HepG2 (cell line): ENCODE data around the gene ELP5. TPM values are rescaled to one million over a fixed set of nuclear protein-coding genes. Genes with fewer than 3 reads are reported as not detected.

Experiments
- AKAP8 ChIP-seq: sonication (generic); formaldehyde crosslinking; IDR thresholded peaks from 2 replicates; pipeline ENCODE4 v1.5.1; 2020; ENCODE audit warnings: mild to moderate bottlenecking, missing genetic modification reagents
- ELF1 ChIP-seq: sonication (generic); formaldehyde crosslinking; IDR thresholded peaks from 2 replicates; pipeline ENCODE4 v1.4.0; 2020; ENCODE audit warnings: missing genetic modification reagents
- MBNL3 ChIP-seq: fragments of 250-450 bp; sonication (Bioruptor Pico); conservative IDR thresholded peaks from 2 replicates; pipeline ENCODE4 v1.8.0; 2022; ENCODE audit warnings: mild to moderate bottlenecking, inconsistent platforms
- NFYC ChIP-seq: IDR thresholded peaks from 2 replicates; pipeline ENCODE4 v1.6.1; 2016; ENCODE audit warnings: missing genetic modification reagents, missing compliant biosample characterization
- ONECUT2 ChIP-seq: sonication (generic); formaldehyde crosslinking; IDR thresholded peaks from 2 replicates; pipeline ENCODE4 v1.4.0; 2020; ENCODE audit warnings: missing genetic modification reagents
- PAWR ChIP-seq: sonication (generic); formaldehyde crosslinking; IDR thresholded peaks from 2 replicates; pipeline ENCODE4 v1.4.0; 2020; ENCODE audit warnings: missing genetic modification reagents, mild to moderate bottlenecking, borderline replicate concordance
- RFX3 ChIP-seq: IDR thresholded peaks from 2 replicates; pipeline ENCODE4 v1.6.1; 2016; ENCODE audit warnings: missing biosample characterization, missing genetic modification reagents
- TAF1 ChIP-seq: sonication (generic); formaldehyde crosslinking; IDR thresholded peaks from 2 replicates; pipeline ENCODE4 v1.4.0; 2020; ENCODE audit warnings: missing genetic modification reagents
- TARDBP ChIP-seq: sonication (generic); formaldehyde crosslinking; IDR thresholded peaks from 2 replicates; pipeline ENCODE4 v1.8.0; 2022; ENCODE audit warnings: mild to moderate bottlenecking, missing genetic modification reagents
- ZEB1 ChIP-seq: IDR thresholded peaks from 2 replicates; pipeline ENCODE4 v1.6.1; 2012; ENCODE audit warnings: mild to moderate bottlenecking, low read depth, inconsistent platforms; ENCODE audit not compliant: insufficient replicate concordance
- ZNF335 ChIP-seq: sonication (generic); formaldehyde crosslinking; IDR thresholded peaks from 2 replicates; pipeline ENCODE4 v1.4.0; 2020; ENCODE audit warnings: missing genetic modification reagents
- ZNF367 ChIP-seq: sonication (generic); formaldehyde crosslinking; IDR thresholded peaks from 2 replicates; pipeline ENCODE4 v1.4.0; 2020; ENCODE audit warnings: missing genetic modification reagents, borderline replicate concordance
- ZNF563 ChIP-seq: sonication (generic); formaldehyde crosslinking; IDR thresholded peaks from 2 replicates; pipeline ENCODE4 v1.8.0; 2022; ENCODE audit warnings: mild to moderate bottlenecking, moderate library complexity, missing genetic modification reagents
- ZNF607 ChIP-seq: sonication (generic); formaldehyde crosslinking; IDR thresholded peaks from 2 replicates; pipeline ENCODE4 v1.5.1; 2020; ENCODE audit warnings: missing genetic modification reagents, mild to moderate bottlenecking, borderline replicate concordance
- polyA plus RNA-seq, 8 experiments: library from polyadenylated mRNA; depleted of rRNA in 3 of 8; stranded (reverse) in 7 of 8; unstranded in 1 of 8; fragments of >200 nt; fragmentation: Illumina TruSeq in 4 of 8; extraction: Trizol in 4 of 8; gene quantifications; 2 replicates each; pipeline versions ENCODE4 v1.2.1 to v1.2.3, GENCODE V29; 2011 to 2016; ENCODE audit warnings: low read depth in 4 of 8, missing spikeins in 1 of 8, mixed read lengths in 1 of 8; ENCODE audit not compliant: insufficient read depth in 1 of 8
- total RNA-seq, 5 experiments: library from RNA; depleted of rRNA; stranded (reverse); fragments of >200 nt; fragmentation: Illumina TruSeq; extraction: Trizol; gene quantifications; 2 replicates each; pipeline ENCODE4 v1.2.3, GENCODE V29; 2016; ENCODE audit warnings: low read depth in 1 of 5
- TF ChIP-seq, protein P1 (sequence below): sonication (generic); formaldehyde crosslinking; IDR thresholded peaks from 2 replicates; pipeline ENCODE4 v1.4.0; 2020; ENCODE audit warnings: mild to moderate bottlenecking, missing genetic modification reagents, borderline replicate concordance
- TF ChIP-seq, protein P2 (sequence below): fragments of 450-650 bp; IDR thresholded peaks from 2 replicates; pipeline ENCODE4 v1.6.1; 2016
- TF ChIP-seq, protein P3 (sequence below): sonication (generic); formaldehyde crosslinking; IDR thresholded peaks from 2 replicates; pipeline ENCODE4 v1.8.1; 2023; ENCODE audit warnings: mild to moderate bottlenecking, moderate library complexity, missing genetic modification reagents
- TF ChIP-seq, protein P4 (sequence below): sonication (generic); formaldehyde crosslinking; IDR thresholded peaks from 2 replicates; pipeline ENCODE4 v1.4.0; 2020; ENCODE audit warnings: mild to moderate bottlenecking, missing genetic modification reagents
- TF ChIP-seq, protein P5 (sequence below): sonication (generic); formaldehyde crosslinking; conservative IDR thresholded peaks from 2 replicates; pipeline ENCODE4 v1.8.0; 2022; ENCODE audit warnings: low read depth, missing genetic modification reagents

ELP5 gene
- total and polyA plus RNA-seq, 2 of the 13 experiments (the other 11 are each of a cell fraction or from before 2014, with no cell fraction given), result 67.6 to 69.8 TPM

DNA sequence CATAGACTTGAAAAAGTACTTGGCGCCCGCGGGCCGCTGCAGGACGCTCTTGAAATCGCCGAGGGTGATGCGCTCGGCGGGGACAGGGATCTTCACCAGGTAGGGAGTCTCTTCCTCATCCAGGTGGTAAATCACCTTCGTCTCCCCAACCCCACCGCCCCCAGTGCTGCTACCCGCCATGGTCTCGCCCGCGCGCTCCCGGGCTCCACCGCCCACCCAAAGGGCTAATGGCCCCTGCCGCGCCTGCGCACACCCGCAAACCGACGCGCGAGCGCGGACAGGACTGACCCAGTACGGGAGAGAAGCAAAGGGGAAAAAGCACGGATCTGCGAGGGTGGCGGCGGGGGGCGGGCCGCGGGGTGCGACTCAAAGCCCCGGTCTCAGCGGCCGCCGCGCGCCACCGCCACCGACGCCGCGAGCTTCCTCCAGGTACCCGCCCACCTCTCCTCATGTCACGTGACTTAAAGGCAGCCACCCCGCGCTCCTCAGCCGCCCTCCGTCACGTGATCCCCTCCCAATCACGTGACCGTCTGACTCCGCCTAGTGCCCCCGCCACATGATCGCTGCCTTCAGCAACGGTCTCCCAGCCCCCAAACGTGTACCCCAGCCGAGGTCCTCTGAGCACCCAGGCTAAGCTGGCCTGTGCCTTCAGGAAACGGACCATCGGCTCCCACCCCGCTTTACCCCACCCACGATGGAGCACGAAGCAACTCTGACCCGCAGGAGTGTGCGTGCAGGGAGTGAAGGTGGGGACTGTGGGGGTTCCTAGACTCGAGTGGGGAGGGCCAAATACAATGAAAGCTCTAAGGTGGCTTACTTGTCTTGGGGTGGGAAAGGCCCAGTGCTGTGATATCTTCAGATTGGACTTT is 17.7 kb upstream of the ELP5 start, which contains the start of gene DVL2 (continued):
- TF ChIP-seq, protein P1, sequence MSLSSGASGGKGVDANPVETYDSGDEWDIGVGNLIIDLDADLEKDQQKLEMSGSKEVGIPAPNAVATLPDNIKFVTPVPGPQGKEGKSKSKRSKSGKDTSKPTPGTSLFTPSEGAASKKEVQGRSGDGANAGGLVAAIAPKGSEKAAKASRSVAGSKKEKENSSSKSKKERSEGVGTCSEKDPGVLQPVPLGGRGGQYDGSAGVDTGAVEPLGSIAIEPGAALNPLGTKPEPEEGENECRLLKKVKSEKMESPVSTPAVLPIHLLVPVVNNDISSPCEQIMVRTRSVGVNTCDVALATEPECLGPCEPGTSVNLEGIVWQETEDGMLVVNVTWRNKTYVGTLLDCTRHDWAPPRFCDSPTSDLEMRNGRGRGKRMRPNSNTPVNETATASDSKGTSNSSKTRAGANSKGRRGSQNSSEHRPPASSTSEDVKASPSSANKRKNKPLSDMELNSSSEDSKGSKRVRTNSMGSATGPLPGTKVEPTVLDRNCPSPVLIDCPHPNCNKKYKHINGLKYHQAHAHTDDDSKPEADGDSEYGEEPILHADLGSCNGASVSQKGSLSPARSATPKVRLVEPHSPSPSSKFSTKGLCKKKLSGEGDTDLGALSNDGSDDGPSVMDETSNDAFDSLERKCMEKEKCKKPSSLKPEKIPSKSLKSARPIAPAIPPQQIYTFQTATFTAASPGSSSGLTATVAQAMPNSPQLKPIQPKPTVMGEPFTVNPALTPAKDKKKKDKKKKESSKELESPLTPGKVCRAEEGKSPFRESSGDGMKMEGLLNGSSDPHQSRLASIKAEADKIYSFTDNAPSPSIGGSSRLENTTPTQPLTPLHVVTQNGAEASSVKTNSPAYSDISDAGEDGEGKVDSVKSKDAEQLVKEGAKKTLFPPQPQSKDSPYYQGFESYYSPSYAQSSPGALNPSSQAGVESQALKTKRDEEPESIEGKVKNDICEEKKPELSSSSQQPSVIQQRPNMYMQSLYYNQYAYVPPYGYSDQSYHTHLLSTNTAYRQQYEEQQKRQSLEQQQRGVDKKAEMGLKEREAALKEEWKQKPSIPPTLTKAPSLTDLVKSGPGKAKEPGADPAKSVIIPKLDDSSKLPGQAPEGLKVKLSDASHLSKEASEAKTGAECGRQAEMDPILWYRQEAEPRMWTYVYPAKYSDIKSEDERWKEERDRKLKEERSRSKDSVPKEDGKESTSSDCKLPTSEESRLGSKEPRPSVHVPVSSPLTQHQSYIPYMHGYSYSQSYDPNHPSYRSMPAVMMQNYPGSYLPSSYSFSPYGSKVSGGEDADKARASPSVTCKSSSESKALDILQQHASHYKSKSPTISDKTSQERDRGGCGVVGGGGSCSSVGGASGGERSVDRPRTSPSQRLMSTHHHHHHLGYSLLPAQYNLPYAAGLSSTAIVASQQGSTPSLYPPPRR, result peak; percentile 28; the same call in 1 of the 2 replicates
- TF ChIP-seq, protein P2, sequence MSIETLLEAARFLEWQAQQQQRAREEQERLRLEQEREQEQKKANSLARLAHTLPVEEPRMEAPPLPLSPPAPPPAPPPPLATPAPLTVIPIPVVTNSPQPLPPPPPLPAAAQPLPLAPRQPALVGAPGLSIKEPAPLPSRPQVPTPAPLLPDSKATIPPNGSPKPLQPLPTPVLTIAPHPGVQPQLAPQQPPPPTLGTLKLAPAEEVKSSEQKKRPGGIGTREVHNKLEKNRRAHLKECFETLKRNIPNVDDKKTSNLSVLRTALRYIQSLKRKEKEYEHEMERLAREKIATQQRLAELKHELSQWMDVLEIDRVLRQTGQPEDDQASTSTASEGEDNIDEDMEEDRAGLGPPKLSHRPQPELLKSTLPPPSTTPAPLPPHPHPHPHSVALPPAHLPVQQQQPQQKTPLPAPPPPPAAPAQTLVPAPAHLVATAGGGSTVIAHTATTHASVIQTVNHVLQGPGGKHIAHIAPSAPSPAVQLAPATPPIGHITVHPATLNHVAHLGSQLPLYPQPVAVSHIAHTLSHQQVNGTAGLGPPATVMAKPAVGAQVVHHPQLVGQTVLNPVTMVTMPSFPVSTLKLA, result peak; percentile 97
- TF ChIP-seq, protein P3, sequence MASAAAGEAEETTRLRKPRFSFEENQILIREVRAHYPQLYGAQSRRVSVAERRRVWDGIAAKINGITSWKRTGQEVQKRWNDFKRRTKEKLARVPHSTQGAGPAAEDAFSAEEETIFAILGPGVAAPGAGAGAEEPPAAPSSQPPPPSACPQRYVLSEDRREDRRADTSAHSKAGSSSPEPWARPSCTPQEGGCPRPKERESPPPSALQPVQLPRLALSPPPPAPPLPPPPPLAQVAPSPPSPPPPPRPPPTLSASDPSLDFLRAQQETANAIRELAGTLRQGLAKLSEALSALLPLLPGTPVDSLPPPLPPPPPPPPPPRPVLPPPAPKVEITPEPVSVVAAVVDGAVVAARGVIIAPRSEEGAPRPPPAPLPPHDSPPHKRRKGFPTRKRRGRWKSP (CRISPR knock-in tag), result peak; percentile 31; the same call in 1 of the 2 replicates
- TF ChIP-seq ZEB1 (no peak), ONECUT2 (CRISPR knock-in tag) (no peak), ELF1 (CRISPR knock-in tag) (peak; percentile 30; the same call in 1 of the 2 replicates), ZNF563 (CRISPR knock-in tag) (peak; percentile 53; the same call in 1 of the 2 replicates), NFYC (CRISPR knock-in tag) (peak; percentile 52; the same call in 1 of the 2 replicates), PAWR (no peak), MBNL3 (CRISPR knock-in tag) (peak; percentile 90; the same call in 1 of the 2 replicates), TAF1 (CRISPR knock-in tag) (peak; percentile 73; the same call in 1 of the 2 replicates), ZNF367 (CRISPR knock-in tag) (0 out of 2 replicates have a peak, but pooled peaks have one; percentile 74), ZNF607 (CRISPR knock-in tag) (peak; percentile 93), ZNF335 (CRISPR knock-in tag) (no peak; the same call in 1 of the 2 replicates), AKAP8 (CRISPR knock-in tag) (peak; percentile 100), RFX3 (no peak), TARDBP (CRISPR knock-in tag) (peak; percentile 80)
- TF ChIP-seq, protein P4, sequence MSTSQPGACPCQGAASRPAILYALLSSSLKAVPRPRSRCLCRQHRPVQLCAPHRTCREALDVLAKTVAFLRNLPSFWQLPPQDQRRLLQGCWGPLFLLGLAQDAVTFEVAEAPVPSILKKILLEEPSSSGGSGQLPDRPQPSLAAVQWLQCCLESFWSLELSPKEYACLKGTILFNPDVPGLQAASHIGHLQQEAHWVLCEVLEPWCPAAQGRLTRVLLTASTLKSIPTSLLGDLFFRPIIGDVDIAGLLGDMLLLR (CRISPR knock-in tag), result no peak
- TF ChIP-seq, protein P5, sequence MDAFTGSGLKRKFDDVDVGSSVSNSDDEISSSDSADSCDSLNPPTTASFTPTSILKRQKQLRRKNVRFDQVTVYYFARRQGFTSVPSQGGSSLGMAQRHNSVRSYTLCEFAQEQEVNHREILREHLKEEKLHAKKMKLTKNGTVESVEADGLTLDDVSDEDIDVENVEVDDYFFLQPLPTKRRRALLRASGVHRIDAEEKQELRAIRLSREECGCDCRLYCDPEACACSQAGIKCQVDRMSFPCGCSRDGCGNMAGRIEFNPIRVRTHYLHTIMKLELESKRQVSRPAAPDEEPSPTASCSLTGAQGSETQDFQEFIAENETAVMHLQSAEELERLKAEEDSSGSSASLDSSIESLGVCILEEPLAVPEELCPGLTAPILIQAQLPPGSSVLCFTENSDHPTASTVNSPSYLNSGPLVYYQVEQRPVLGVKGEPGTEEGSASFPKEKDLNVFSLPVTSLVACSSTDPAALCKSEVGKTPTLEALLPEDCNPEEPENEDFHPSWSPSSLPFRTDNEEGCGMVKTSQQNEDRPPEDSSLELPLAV, result no peak
